LHCN-M2 (cell line): ENCODE data around the gene TAGLN2. TPM values are rescaled to one million over a fixed set of nuclear protein-coding genes. Genes with fewer than 3 reads are reported as not detected.
"Not testable (repeated sequence)": the region's sequence is repeated elsewhere in the genome, so short reads cannot be mapped to it uniquely, and the experiment has no call there.

Source experiments
- DNase-seq: peaks from one replicate; pipeline ENCODE4 v3.0.0-alpha.2; 2012; ENCODE audit warnings: low read depth
- total RNA-seq: library from RNA; depleted of rRNA; stranded (reverse); fragments of >200 nt; gene quantifications from 2 replicates; pipeline ENCODE4 v1.2.3, GENCODE V29; 2014

Gene TAGLN2
- total RNA-seq, 1 experiment from 2014 or later, result 294 TPM

DNA sequence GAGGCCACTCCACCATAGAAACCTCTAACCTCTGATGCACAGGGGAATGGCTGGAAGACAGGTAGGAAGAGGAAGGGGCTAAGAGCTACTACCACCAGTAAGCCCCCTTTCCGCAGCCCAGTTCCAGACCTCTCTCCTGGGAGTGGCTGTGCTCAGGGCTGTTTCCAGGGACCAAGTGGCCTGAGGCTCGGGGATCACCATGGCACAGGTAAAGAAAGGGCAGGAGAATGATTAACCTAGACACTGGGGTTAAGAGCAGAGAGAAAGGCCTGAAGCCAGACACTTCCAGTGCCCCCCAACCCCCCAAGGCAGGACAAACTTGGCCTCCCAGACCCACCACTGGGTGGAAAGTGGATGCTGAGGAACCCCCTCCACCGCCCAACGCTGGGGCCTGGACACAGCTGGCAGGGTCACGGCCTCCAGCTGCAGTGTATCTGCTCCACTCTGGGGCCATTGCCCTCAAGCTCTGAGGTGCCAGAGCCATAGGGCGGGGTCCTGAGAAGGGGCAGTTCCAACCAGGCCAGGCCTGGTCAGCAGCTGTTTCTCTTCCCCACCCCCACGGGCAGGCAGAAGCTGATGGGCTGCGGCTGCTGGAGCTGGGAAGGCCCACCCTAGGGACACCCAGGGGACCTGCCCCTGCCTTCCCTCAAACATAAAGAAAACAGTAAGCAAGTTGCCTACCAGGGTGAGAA, 2.6 kb downstream of the TAGLN2 start:
- peak; percentile 83 for DNase-seq

DNA sequence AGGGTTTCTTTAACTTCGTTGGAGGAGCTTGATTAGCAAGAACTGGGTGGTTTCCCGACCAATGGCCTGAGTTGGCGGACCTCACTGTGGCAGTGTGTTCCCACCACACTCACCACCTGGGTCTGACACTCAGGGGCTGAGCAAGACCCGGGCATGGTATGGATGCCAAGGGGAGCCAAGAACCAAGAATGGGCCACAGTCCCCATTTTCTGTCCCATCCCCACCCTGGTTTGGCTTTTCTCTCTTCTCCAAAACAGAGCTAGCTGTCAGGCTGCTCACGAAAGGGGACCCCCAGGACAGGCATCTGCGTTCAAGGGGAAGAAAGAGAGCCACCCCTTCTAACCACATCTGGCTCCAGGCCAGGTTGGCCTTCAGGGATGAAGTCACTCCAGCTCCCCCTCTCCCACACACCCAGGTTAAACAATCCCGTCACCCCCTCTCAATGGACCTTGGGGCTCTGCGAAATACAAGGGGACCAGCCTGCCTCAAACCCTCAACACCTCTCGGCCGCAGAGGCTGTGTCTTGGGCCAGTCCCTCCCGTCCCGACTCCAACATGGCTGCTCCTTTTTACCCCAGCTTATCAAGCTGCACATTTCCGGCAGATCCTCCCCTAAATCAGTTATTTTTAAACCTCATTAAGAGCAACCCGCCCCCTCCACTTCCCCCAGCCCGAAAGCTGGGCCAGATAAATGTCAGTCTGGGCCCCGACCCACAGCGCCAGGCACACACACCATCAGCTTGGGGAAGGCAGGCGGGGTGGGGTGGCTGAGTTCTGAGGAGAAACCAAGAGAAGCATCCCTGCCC, 3.4 kb downstream of the TAGLN2 start:
- peak; percentile 13 for DNase-seq

DNA sequence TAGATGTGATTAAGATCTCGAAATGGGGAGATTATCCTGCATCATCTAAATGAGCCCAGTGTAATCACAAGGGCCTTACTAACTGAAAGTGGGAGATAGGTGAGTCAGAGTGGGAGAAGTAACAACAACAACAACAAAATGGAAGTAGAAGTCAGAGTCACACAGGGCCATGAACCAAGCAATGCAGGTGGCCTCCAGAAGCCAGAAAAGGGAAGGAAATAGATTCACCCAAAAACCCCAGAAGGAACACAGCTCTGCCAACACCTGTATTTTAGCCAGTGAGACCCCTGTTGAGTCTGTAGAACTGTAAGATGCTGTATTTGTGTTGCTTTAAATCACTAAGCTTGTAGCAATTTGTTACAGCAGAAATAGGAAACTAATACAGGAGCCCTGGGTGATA, 4.1 kb downstream of the TAGLN2 start:
- DNase-seq, result peak; percentile 28

DNA sequence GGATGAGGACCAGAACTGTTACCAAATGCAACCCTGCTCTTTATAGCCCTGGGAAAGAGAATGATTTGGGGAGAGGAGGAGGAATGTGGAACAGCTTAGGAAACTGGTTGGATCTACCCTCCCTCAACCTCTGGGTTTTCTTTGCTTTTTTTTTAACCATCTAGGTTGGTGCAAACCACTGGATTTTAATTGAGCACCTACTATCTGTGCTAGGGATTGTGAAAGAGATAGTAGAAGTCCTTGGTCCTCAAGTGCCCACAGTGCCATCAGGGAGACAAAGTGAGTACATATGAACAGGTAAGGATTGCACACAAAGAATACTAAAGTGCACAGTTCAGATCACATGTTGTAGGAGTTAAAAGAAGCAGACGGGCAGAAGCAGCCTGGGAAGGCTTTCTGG, 4.7 kb downstream of the TAGLN2 start:
- DNase-seq, result no peak

DNA sequence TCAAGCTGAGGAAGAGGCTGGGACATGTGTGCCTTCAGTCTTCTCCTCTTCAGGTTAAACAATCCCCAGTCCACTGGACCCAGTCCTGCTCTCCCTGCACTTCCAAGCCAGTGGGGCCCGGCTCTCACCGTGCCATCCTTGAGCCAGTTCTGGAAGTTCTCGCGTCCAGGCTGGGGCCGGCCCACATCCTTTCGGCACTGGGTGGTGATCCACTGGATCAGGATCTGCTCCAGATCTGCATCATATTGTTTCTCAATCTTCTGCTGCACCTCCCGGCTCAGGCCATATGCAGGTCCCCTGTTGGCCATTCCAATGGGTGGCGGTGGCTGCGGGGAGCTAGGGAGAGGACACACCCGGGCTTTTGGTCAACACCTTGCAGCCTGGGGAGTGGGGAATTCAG, 5.1 kb downstream of the TAGLN2 start:
- no peak for DNase-seq

DNA sequence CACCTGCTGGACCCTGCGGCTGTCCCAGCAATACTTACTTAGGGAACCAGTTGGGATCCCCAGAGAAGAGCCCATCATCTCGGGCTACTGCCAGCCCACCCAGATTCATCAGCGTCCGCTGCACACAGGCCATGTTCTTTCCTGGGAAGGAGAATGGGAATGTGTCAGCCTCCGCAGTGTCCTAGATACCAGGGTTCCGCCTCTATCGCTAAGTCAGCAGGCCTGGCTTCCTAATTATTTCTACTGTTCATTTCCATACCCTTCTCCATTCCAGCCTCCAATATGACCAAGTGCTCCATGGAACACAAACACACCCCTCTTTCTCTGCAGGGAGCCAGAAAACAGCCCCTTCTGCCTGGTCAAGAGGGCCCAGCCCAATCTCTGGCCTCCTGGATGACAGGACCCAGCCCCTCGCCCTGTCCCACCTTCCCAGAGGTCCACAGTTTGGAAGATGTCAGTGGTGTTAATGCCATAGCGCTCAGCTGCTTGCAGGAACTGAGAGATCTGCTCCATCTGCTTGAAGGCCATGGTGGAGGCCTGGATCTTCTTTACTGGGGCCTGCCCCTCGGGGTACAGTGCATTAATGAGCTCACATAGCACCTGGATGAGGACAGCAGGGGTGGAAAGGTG, 6.0 kb downstream of the TAGLN2 start:
- no peak for DNase-seq

DNA sequence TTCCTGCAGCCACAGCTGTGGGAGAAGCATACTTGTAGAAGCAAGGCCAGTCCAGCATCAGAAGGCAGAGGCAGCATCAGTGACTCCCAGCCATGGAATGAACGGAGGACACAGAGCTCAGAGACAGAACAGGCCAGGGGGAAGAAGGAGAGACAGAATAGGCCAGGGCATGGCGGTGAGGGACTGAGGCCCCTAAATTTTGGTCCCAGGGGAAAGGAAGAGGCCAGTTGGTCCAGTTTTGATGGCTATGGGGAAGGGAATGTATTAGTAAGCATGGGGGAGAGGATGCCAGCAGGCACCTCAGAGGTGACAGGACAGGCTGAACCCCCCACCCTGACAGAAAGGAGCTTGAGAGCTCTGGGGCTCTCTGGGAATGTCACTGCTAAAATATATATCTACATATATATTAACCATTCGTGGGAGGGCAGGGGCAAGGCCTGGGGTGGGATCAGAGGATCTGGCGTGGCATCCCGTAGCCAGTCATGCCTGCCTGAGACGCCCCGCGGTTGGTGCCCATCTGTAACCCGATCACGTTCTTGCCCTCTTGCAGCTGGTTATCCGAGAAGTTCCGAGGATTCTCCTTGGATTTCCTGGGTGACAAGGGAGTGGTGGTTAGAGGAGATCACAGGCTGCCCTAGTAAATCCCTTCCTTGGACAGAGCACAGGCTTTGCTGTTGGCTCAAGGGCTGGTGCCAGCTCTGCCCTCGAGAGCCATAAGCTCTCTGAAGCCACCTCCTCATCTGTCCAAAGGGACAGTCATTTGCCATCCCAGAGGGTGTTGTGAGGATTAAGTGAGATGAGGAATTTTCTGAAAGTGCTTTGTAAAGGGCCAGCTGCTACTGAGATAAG, 6.7 kb downstream of the TAGLN2 start:
- DNase-seq, result peak; percentile 79

DNA sequence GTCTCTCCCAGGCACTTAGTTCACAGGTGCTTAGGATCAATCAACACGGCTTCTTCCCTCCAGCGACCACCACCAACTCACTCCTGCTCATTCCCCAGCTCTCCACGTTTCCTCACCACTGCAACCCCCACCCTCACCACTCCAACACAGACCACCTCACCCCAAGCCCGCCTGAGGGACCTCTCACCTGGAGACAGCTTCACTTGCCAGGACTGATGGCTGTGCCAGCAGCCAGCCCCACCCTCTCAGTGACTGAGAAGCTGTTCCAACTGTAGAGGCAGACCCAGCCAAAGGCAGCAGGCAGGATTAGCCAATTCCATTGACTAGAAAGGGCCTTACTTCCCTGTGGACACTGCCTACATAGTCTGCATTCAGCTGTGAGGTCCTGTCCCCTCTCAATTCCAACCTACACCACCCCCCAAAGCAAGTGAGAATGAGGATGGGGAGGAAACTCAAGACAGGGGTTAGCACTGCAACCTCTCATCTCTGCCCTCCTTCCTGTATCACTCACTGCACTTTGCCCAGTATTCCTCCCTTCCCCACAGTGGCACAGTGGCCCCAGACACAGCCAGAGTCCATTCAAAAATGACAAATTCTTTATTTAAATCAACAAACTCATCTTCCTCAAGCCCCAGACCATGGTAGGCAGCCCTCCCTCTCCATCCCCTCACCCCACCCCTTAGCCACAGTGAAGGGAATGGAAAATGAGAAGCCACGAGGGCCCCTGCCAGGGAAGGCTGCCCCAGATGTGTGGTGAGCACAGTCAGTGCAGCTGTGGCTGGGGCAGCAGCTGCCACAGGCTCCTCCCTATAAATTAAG, 7.6 kb downstream of the TAGLN2 start:
- peak; percentile 67 for DNase-seq

DNA sequence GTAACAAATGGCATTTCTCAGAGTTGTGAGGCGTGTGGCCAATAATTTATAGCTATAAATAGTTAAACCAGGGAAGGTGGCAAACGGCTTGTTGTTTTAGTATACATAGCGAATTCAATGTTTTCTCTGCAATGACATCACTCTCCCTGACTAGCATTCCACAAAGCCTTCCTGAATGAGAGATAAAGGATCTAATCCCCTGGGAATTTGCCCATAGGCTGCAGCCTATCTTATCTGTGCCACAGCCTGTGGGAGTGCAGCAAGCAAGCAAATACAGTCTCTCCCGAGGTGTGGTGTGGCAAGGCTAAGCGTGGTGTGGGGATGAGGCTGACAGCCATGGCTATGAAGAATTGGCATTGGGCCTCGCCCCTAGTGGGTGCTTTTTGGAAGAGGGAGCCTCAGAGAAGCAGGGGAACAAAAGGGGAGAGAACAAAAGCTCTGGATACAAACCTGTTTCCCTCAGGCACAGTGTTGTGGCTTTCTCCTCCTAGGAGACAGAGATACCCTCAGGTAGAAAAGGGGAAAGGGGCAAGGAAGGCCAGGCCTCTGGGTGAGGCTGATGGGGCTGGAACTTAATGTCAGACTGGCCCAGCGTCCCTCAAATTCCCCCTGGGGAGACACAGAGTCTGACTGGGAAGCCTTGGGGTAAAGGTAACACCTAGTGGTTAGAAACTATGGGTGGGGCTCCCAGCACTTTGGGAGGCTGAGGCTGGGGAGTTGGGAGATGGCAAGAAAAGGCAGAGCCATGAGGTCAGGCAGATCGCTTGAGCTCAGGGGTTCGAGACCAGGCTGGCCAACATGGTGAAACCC, 8.9 kb downstream of the TAGLN2 start:
- peak; percentile 51 for DNase-seq

DNA sequence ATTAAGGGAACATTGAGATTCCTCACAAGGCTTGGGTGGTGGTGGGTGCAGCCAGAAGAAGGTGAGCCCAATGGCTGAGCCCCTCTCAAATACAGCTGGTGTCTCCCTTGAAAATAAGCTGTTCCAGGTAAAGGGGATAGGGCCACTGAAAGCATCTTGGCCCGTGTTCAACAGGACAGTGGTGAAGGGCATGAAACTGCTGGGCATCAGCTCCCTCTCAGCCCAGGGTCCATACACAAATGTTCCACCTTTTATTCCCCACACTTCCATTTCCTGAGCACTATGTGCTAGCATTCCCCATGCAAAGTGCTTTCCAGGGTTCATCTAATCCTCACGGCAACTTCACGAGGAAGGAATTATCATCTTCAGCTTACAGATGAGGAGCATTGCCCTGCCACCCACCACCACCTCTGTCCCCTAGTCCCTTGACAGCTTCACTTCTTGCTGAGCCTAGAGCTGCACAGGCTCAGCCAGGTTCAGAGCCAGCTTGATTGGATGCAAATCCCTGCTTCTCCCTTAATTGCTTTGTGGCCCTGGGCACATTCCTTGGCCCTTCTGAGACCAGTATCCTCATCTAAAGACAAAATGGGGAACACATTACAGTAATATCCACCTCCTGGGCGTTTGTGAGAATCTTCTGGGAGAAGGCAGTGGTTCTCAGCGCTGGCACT, 9.6 kb downstream of the TAGLN2 start:
- no peak for DNase-seq

DNA sequence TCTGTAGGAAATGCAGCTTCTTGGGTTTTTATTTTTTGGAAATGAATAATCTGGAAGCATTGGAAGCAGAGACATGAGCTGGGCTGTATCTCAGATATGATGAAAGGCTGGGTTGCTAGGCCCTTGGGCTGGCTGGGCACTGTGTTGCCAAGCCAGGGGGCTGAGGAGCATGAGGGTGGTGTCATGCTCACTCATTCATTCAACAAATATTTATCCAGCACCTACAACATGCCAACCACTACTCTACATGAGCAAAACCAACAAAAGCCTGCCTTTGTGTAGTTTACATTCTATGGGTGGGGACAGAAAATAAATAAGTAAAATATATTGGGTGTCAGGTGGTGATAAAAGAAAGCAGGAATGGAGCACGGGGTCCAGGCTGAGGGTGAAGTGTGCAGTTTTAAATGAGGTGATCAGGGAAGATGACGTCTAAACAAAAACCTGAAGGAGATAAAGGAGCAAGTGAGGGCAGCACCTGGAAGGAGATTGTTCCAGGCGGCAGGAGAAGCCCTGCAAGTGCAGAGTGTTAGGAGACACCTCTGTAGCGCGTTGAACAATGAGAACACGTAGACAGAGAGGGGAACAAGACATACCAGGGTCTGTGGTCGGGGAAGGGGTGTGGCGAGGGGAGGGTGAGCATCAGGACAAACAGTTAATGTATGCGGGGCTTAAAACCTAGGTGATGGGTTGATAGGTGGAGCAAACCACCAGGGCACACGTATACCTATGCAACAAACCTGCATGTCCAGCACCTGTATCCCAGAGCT, 10.9 kb downstream of the TAGLN2 start:
- no peak for DNase-seq

DNA sequence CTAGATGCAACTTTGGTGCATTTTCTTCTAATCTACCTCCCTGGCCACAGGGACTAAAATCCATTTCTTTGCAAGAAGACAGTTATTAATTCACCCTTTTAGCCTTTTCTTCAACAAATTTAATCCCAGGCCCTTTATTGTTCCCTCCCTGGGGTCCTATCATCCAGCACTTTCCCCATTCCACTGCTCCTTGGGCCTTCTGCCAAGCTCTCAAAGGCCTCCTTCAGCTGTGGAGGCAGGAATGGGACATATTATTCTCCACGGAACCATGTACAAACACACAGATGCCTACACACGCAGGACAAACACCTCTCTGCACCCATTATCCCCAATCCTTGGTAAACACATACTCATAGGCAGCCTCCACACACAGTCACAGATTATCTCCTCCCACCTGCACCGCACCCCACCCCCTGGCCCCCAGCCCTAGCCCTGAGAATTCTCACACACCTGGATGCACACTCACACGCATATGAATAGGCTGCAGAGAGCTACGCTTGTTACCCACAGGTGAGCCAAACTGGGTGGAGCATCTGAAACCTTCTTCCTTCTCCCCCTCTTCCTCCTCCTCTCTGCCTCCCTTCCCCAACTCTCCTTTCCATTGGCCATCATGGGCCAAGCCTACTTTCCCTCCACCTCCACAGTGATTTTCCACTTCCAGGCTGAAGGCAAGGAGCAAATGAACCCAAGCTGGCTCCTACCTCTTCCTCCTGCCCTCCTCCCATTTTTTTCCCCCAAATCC, 11.7 kb downstream of the TAGLN2 start:
- DNase-seq, result no peak

DNA sequence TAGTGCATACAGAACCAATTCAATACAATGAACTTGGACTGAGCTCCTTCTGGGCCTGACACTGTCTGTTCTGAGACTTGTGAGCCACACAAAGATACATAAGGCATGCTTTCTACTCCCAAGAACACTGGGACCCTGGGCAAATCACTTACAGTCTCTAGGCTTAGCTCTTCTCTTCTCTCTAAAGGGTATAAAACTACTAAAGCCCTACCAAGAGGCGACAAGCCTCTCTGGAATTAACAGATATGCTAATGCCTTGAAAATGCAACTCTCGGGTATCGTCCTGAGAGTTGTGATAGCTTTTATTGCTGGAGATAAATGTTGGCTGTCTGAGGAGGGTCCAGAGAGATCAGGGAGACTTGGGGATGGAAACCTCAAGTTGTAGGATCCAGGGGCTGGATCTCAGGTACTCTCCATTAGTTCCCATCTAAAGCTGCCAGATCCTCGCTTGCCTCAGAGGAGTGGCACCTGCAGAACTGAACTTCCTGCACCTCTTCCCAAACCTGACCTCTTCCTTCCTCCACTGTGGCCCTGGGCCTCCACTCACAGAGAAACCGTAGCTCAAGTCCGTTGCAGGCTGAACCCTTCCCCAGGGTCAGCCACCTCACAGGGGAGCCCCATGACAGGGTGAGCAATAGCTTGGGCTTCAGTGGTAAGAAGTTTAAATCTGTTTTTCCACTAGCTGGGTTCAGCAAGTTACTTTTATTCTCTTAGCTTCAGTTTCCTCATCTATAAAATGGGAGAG, 13.8 kb downstream of the TAGLN2 start:
- no peak for DNase-seq

DNA sequence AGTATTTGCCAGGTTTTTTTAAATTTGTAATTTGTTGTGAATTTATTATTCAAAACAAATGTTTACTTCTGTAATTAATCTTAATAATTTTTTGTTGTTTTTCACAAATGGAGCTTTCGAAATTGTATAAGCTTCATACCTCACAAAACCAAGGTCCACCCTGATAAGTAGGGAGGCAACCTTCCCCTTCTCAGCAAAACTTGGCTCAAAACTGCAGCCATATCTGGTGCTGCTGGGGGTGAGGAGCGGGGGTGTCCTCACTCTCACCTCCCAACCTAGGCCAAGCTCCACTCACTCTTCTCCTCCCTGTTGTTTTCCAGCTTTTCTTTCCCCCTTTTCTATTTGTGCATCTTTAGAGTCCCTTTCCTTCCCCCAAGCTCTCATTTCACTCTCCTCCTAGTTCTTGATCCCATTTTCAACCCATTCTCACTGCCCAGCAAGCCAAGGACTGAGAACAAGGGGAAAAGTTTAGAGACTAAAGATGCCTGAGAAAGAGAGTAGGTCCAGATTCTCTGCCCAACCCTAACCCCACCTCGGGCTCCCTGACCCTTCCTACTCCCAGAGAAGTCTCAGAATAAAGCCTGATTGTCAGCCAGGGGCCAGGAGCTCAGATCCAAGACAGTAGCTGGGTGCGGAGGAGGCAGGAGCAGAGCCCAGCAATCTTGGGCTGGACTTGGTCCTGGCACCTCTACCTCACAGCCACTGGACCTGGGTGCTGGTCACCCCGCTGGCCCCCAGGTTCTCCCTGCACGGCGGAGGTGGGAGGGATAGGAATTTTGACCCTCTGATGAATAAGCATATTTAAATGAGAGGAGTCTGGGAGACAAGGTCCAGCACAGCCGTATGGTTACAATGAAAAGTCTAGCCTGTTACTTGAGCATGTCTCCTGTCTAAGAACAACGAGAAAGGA, 17.0 kb downstream of the TAGLN2 start:
- DNase-seq, result no peak

DNA sequence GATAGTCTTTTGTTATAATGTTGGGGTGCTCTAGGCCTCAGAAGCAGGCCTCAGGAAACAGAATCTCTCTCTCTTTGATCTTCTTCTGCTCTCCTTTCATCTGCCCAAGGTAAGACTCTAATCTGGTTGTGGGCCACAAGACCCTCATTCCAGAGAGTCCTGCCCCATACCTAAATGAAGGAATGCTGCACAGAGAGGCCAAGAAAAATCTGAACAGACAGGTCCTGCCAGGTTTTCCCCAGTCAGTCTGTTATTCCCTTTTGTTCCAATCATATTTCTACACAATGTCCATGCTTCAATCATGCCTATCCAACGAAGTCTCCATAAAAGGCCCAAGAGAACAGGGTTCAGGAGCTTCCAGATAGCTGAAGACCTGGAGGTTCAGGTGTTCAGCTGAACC, 18.3 kb downstream of the TAGLN2 start:
- DNase-seq, result no peak

DNA sequence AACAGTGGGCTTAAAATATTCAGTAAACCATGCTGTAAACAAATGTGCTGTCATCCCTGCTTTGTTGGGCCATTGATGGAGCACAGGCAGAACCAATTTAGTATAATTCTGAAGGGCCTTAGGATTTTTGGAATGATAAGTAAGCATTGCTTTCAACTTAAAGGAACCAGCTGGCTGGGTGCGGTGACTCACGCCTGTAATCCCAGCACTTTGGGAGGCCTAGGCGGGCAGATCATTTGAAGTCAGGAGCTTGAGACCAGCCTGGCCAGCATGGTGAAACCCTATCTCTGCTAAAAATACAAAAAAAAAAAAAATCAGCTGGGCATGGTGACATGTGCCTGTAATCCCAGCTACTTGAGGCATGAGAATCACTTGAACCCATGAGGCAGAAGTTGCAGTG, 21.3 kb downstream of the TAGLN2 start:
- not testable (repeated sequence) for DNase-seq
